Liver (tissue), 3 donors: ENCODE measurements around the gene RMRP.

Source experiments
- CTCF ChIP-seq: fragments of 150-350 bp; IDR thresholded peaks from 2 replicates; pipeline ENCODE4 v1.5.1; 2017; ENCODE audit warnings: improper control_type of control experiment, low read depth, low read length; ENCODE audit not compliant: missing input control
- EGR1 ChIP-seq, 2 donors: IDR thresholded peaks; 2 replicates each; pipeline ENCODE4 v1.6.1; 2016 to 2018; ENCODE audit warnings: antibody characterized with exemption in 2 of 2, low read depth in 2 of 2
- GABPA ChIP-seq, 2 donors: IDR thresholded peaks in 1 of 2; conservative IDR thresholded peaks in 1 of 2; 2 replicates each; pipeline ENCODE4 v1.6.1; 2016; ENCODE audit warnings: antibody characterized with exemption in 2 of 2, mild to moderate bottlenecking in 1 of 2, moderate library complexity in 1 of 2
- HNF4A ChIP-seq, 2 donors: conservative IDR thresholded peaks; 2 replicates each; pipeline ENCODE4 v1.6.1; 2016; ENCODE audit warnings: antibody characterized with exemption in 2 of 2, mild to moderate bottlenecking in 2 of 2
- RAD21 ChIP-seq, 2 donors: IDR thresholded peaks; 2 replicates each; pipeline ENCODE4 v1.6.1; 2016; ENCODE audit warnings: antibody characterized with exemption in 2 of 2, mild to moderate bottlenecking in 2 of 2
- REST ChIP-seq: IDR thresholded peaks from 2 replicates; pipeline ENCODE4 v1.6.1; 2016; ENCODE audit warnings: antibody characterized with exemption, mild to moderate bottlenecking
- donor health status: healthy.
- donor health status: healthy.

GRCh38 chr9:35697486-35697885, 39.7 kb upstream of the RMRP start:
- no peak for TF ChIP-seq CTCF
- no peak for TF ChIP-seq REST
- TF ChIP-seq RAD21 (IDR thresholded peaks at IDR 0.05), result no peak
- no peak for TF ChIP-seq GABPA (IDR thresholded peaks at IDR 0.05 in 1 of 2, conservative IDR thresholded peaks at IDR 0.05 in 1 of 2)
- no peak for TF ChIP-seq HNF4A (conservative IDR thresholded peaks at IDR 0.05)
- TF ChIP-seq EGR1 (IDR thresholded peaks at IDR 0.05; ENCODE audit: low read depth in 2 of 2), result no peak
